H1 (cell line): Measurements from ENCODE around the gene VEPH1. TPM values are rescaled to one million over a fixed set of nuclear protein-coding genes. Genes with fewer than 3 reads are reported as not detected.

Experiments
- CEBPB ChIP-seq: IDR thresholded peaks from 2 replicates; pipeline ENCODE4 v1.6.1; 2012; ENCODE audit warnings: low read depth, low read length
- CHD7 ChIP-seq: fragments of 300-600 bp; sonication (generic); IDR thresholded peaks from 2 replicates; pipeline ENCODE4 v1.7.1; 2012; ENCODE audit warnings: low read length, moderate library complexity, mild to moderate bottlenecking, inconsistent platforms; ENCODE audit not compliant: insufficient replicate concordance
- E2F6 ChIP-seq: IDR thresholded peaks from 2 replicates; pipeline ENCODE4 v1.6.1; 2012; ENCODE audit warnings: inconsistent platforms
- EZH2 ChIP-seq: fragments of 200-600 bp; sonication (generic); IDR thresholded peaks from 2 replicates; pipeline ENCODE4 v1.7.1; 2012; ENCODE audit warnings: low read depth, mild to moderate bottlenecking, moderate library complexity, low read length, inconsistent platforms; ENCODE audit not compliant: severe bottlenecking
- GABPA ChIP-seq: IDR thresholded peaks from 2 replicates; pipeline ENCODE4 v1.6.1; 2011; ENCODE audit warnings: mild to moderate bottlenecking, low read length, moderate library complexity, borderline replicate concordance; ENCODE audit not compliant: insufficient read depth
- KDM4A ChIP-seq: IDR thresholded peaks from one replicate; pipeline ENCODE4 v1.7.1; 2012; ENCODE audit warnings: low read depth, mild to moderate bottlenecking, moderate library complexity, low read length, inconsistent platforms; ENCODE audit not compliant: severe bottlenecking
- NRF1 ChIP-seq: IDR thresholded peaks from 2 replicates; pipeline ENCODE4 v1.6.1; 2011; ENCODE audit warnings: mild to moderate bottlenecking, low read depth, low read length, improper control_type of control experiment
- RNF2 ChIP-seq: fragments of 200-900, 300-1000 bp; sonication (generic); IDR thresholded peaks from 2 replicates; pipeline ENCODE4 v1.7.1; 2016; ENCODE audit warnings: borderline replicate concordance, low read depth, mild to moderate bottlenecking, antibody characterized with exemption, low read length; ENCODE audit not compliant: poor library complexity, severe bottlenecking; ENCODE audit errors: missing control alignments
- SIRT6 ChIP-seq: IDR thresholded peaks from one replicate; pipeline ENCODE4 v1.7.1; 2012; ENCODE audit warnings: low read length, inconsistent platforms
- TAF1 ChIP-seq: IDR thresholded peaks from 2 replicates; pipeline ENCODE4 v1.6.1; 2011; ENCODE audit warnings: mild to moderate bottlenecking, low read depth, low read length
- YY1 ChIP-seq: IDR thresholded peaks from 2 replicates; pipeline ENCODE4 v1.6.1; 2011; ENCODE audit warnings: low read depth, mild to moderate bottlenecking, low read length
- polyA plus RNA-seq, 7 experiments: library from polyadenylated mRNA; depleted of rRNA in 3 of 7; stranded (reverse) in 5 of 7; unstranded in 2 of 7; fragments of >200 nt in 5 of 7; fragments of 200-250 nt in 2 of 7; gene quantifications; 1 replicate in 5 of 7; 2 replicates in 1 of 7; 4 replicates in 1 of 7; pipeline versions ENCODE4 v1.2.1 to v1.2.3, GENCODE V29; 2011 to 2013; ENCODE audit warnings: missing spikeins in 2 of 7, mixed read lengths in 2 of 7
- total RNA-seq: library from RNA; stranded (reverse); fragmentation: NEBNext Ultra II Directional; extraction: Animal tissue kit (Norgen Biotek cat#: 25700); gene quantifications from 2 replicates; pipeline ENCODE4 v1.2.1, GENCODE V29; 2021

Gene VEPH1
- total and polyA plus RNA-seq, 2 of the 8 experiments (the other 6 are each of a cell fraction or from before 2014, with no cell fraction given): 12.0 to 18.3 TPM

- TF ChIP-seq CHD7: no peak
- TF ChIP-seq EZH2: no peak
- TF ChIP-seq GABPA: no peak
- TF ChIP-seq TAF1: no peak
- TF ChIP-seq CEBPB: no peak
- TF ChIP-seq SIRT6: no peak
- TF ChIP-seq YY1: no peak
- no peak for TF ChIP-seq NRF1
- no peak for TF ChIP-seq E2F6
- TF ChIP-seq KDM4A: no peak
- TF ChIP-seq RNF2: no peak
These were observed 27.2 kb downstream of the VEPH1 start (continued) for GRCh38 chr3:157475921-157476414.
